ENCODE results near the gene RPS8. TPM values are rescaled to one million over a fixed set of nuclear protein-coding genes. Genes with fewer than 3 reads are reported as not detected.

The RPS8 gene
- 1,000 to 10,000 TPM; 2,014 to 2,050 TPM for total RNA-seq
- 2,479 TPM for polyA plus RNA-seq (2013, experiment 1 of 2)
- 2,415 TPM for polyA plus RNA-seq (2013, experiment 2 of 2)
- long read RNA-seq, experiment 1, transcript RPS8-203 (3 exons, 898 nt), result minor isoform, 26 of 976 reads
- long read RNA-seq, experiment 1, transcript RPS8-207 (5 exons, 1,115 nt), result major isoform, 582 of 976 reads
- long read RNA-seq, experiment 1, transcript RPS8-202 (6 exons, 881 nt), result minor isoform, 245 of 976 reads
- long read RNA-seq, experiment 1, transcript RPS8-205 (2 exons, 391 nt), result minor isoform, 13 of 976 reads
- long read RNA-seq, experiment 1, partial matches to known transcripts, result 63 of 976 reads
- long read RNA-seq, experiment 1, other reads (novel, unspliced or antisense), result 42 of 976 reads
- long read RNA-seq, experiment 2, transcript RPS8-201 (6 exons, 685 nt), result minor isoform, 6 of 414 reads
- long read RNA-seq, experiment 2, transcript RPS8-202 (6 exons, 881 nt), result major isoform, 366 of 414 reads
- long read RNA-seq, experiment 2, transcript RPS8-203 (3 exons, 898 nt), result minor isoform, 7 of 414 reads
- long read RNA-seq, experiment 2, transcript RPS8-207 (5 exons, 1,115 nt), result minor isoform, 25 of 414 reads
- long read RNA-seq, experiment 2, partial matches to known transcripts, result 3 of 414 reads
- long read RNA-seq, experiment 2, other reads (novel, unspliced or antisense), result 6 of 414 reads
- long read RNA-seq, experiment 3, transcript RPS8-202 (6 exons, 881 nt), result major isoform, 316 of 425 reads
- long read RNA-seq, experiment 3, transcript RPS8-207 (5 exons, 1,115 nt), result minor isoform, 18 of 425 reads
- long read RNA-seq, experiment 3, partial matches to known transcripts, result 86 of 425 reads
- long read RNA-seq, experiment 3, other reads (novel, unspliced or antisense), result 3 of 425 reads
- long read RNA-seq, experiment 4, transcript RPS8-202 (6 exons, 881 nt), result major isoform, 21 of 36 reads
- long read RNA-seq, experiment 4, partial matches to known transcripts, result 9 of 36 reads
- long read RNA-seq, experiment 4, other reads (novel, unspliced or antisense), result 1 of 36 reads

GRCh38 chr1:44775078-44775929 lies at the start of gene RPS8:
RPS8 (plus strand) TSS chr1:44775540; CDS start chr1:44775597, 57 bp downstream.
- Histone ChIP-seq H3K9me3 (ENCODE audit: control insufficient read depth, low read length) (no peaks in the 10 kb centered on the region), H3K9ac (ENCODE audit: extremely low read depth, low read length, poor library complexity, severe bottlenecking) (peak within 1 kb of the TSS; percentile 98), H3K27ac (ENCODE audit: low read depth, low read length) (peak within 1 kb of the TSS; percentile 94), H3K36me3 (ENCODE audit: control insufficient read depth, insufficient read depth, low read length) (peaks cover 38% of the 10 kb centered on the region), H3K27me3 (ENCODE audit: control insufficient read depth, insufficient read depth, low read length, poor library complexity, severe bottlenecking) (no peaks in the 10 kb centered on the region), H3K4me1 (ENCODE audit: control insufficient read depth, insufficient read depth, low read length) (no peaks in the 10 kb centered on the region), H3K4me3 (ENCODE audit: low read length) (peak within 1 kb of the TSS; percentile 98)
- Mint-ChIP-seq H3K4me3 (peak within 1 kb of the TSS; percentile 87), H3K36me3 (ENCODE audit: low read depth) (peaks cover 45% of the 10 kb centered on the region), H3K27me3 (ENCODE audit: insufficient read depth) (no peaks in the 10 kb centered on the region), H3K27ac (peak within 1 kb of the TSS; percentile 97), H3K4me1 (peaks cover 17% of the 10 kb centered on the region), H3K9me3 (no peaks in the 10 kb centered on the region)
- WGBS, 2 experiments (ENCODE audit: insufficient coverage in 1 of 2, insufficient read length in 1 of 2), result 0% methylated on average over 44 to 65 of the region's 65 CpGs
- peak; percentile 97 for DNase-seq
- TF ChIP-seq CTCF (conservative IDR thresholded peaks at IDR 0.05), result no peak

- Histone ChIP-seq H3K4me1 (ENCODE audit: control insufficient read depth, insufficient read depth, low read length) (no peaks in the 10 kb centered on the region), H3K9me3 (ENCODE audit: control insufficient read depth, low read length) (no peaks in the 10 kb centered on the region), H3K27ac (ENCODE audit: low read depth, low read length) (peak within 1 kb of the TSS; percentile 100), H3K27me3 (ENCODE audit: control insufficient read depth, insufficient read depth, low read length, poor library complexity, severe bottlenecking) (no peaks in the 10 kb centered on the region), H3K36me3 (ENCODE audit: control insufficient read depth, insufficient read depth, low read length) (no peaks in the 10 kb centered on the region), H3K9ac (ENCODE audit: extremely low read depth, low read length, poor library complexity, severe bottlenecking) (peak within 1 kb of the TSS; percentile 96), H3K4me3 (ENCODE audit: low read length) (peak within 1 kb of the TSS; percentile 73)
- Mint-ChIP-seq H3K4me1 (peaks cover 9% of the 10 kb centered on the region), H3K27me3 (ENCODE audit: insufficient read depth) (no peaks in the 10 kb centered on the region), H3K9me3 (peaks cover 2% of the 10 kb centered on the region), H3K27ac (peak within 1 kb of the TSS; percentile 100), H3K4me3 (peak within 1 kb of the TSS; percentile 28), H3K36me3 (ENCODE audit: low read depth) (no peaks in the 10 kb centered on the region)
- peak; percentile 91 for TF ChIP-seq CTCF (conservative IDR thresholded peaks at IDR 0.05)
- DNase-seq, result peak; percentile 96
- 12 to 21% methylated on average over 10 to 19 of the region's 19 CpGs for WGBS, 2 experiments (ENCODE audit: insufficient coverage in 1 of 2, insufficient read length in 1 of 2)
Measured at GRCh38 chr1:44730741-44731512, 44.4 kb upstream of the RPS8 start, which contains the start of gene RNU5D-1. RNU5D-1 (minus strand) TSS chr1:44731170.

All from endodermal cell (in vitro differentiated cells).